Breast epithelium (tissue), 3 donors: ENCODE results near the gene MTG1.

Experiments
- POLR2A ChIP-seq: fragments of 450-650 bp; IDR thresholded peaks from one replicate; pipeline ENCODE4 v1.6.1; 2016; ENCODE audit warnings: antibody characterized with exemption, mild to moderate bottlenecking, moderate library complexity
- TF ChIP-seq, protein P1 (sequence below), 3 donors: fragments of 450-650 bp; IDR thresholded peaks; one replicate each; pipeline ENCODE4 v1.5.1; 2016 to 2017; ENCODE audit warnings: antibody characterized with exemption in 3 of 3, mild to moderate bottlenecking in 3 of 3, moderate library complexity in 3 of 3

DNA sequence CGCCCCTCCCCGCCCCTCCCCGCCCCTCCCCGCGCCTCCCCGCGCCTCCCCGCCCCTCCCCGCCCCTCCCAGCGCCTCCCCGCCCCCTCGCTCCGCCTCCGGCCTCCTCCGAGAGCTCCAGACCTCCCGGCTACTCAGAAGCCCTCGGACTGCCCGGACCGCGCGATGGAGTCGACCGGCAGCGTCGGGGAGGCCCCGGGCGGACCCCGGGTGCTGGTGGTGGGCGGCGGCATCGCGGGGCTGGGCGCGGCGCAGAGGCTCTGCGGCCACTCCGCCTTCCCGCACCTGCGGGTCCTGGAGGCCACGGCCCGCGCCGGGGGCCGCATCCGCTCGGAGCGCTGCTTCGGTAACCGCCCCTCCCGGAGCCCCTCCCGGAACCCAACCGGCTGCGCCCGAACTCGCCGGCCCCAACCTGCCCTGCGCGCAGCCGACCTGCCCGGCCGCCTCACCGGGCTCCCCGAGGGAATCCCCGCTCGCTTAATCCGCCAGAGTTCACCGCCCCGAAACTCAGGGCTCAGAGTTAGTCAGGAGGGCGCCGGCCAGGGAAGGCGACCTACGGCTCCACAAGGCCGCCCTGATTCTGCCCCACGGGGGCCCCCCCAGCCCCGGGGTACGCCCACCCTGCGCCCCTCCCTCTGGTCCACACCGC lies 14.7 kb upstream of the MTG1 start, which contains the start of gene PAOX:
- TF ChIP-seq, protein P1, sequence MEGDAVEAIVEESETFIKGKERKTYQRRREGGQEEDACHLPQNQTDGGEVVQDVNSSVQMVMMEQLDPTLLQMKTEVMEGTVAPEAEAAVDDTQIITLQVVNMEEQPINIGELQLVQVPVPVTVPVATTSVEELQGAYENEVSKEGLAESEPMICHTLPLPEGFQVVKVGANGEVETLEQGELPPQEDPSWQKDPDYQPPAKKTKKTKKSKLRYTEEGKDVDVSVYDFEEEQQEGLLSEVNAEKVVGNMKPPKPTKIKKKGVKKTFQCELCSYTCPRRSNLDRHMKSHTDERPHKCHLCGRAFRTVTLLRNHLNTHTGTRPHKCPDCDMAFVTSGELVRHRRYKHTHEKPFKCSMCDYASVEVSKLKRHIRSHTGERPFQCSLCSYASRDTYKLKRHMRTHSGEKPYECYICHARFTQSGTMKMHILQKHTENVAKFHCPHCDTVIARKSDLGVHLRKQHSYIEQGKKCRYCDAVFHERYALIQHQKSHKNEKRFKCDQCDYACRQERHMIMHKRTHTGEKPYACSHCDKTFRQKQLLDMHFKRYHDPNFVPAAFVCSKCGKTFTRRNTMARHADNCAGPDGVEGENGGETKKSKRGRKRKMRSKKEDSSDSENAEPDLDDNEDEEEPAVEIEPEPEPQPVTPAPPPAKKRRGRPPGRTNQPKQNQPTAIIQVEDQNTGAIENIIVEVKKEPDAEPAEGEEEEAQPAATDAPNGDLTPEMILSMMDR (IDR thresholded peaks at IDR 0.05): no peak
- no peak for TF ChIP-seq POLR2A
